ENCODE results near the gene CSF1. TPM values are rescaled to one million over a fixed set of nuclear protein-coding genes. Genes with fewer than 3 reads are reported as not detected.
"Not testable (repeated sequence)": the region's sequence is repeated elsewhere in the genome, so short reads cannot be mapped to it uniquely, and the experiment has no call there.

Gene CSF1
- polyA plus RNA-seq (2013, experiment 1 of 2; ENCODE audit: insufficient read length), result 46.4 TPM
- polyA plus RNA-seq (2013, experiment 2 of 2; ENCODE audit: insufficient read length), result 44.4 TPM

- peak; percentile 90 for DNase-seq
These were observed at the start of gene CSF1 for GRCh38 chr1:109910123-109910962. Gene CSF1, plus strand, starts transcription at chr1:109910849. Its CDS starts 175 bp downstream, at chr1:109911024.

GRCh38 chr1:109861616-109862015 is 49.0 kb upstream of the CSF1 start:
- DNase-seq, result not testable (repeated sequence)

- DNase-seq, result peak; percentile 73
These were observed 47.0 kb upstream of the CSF1 start for GRCh38 chr1:109863667-109864046.

GRCh38 chr1:109864047-109864822 is 46.4 kb upstream of the CSF1 start:
- peak; percentile 72 for DNase-seq

- DNase-seq, result peak; percentile 82
These were observed 45.6 kb upstream of the CSF1 start for GRCh38 chr1:109864930-109865612.

GRCh38 chr1:109866071-109866470 is 44.6 kb upstream of the CSF1 start:
- DNase-seq, result no peak

- DNase-seq, result no peak
These were observed 37.1 kb upstream of the CSF1 start for GRCh38 chr1:109873278-109874175.

GRCh38 chr1:109874445-109874844 is 36.2 kb upstream of the CSF1 start:
- no peak for DNase-seq

- no peak for DNase-seq
These were observed 34.8 kb upstream of the CSF1 start for GRCh38 chr1:109875874-109876273.

GRCh38 chr1:109876617-109877316 is 33.9 kb upstream of the CSF1 start:
- DNase-seq, result peak; percentile 98

GRCh38 chr1:109877317-109877771 is 33.3 kb upstream of the CSF1 start:
- DNase-seq, result peak; percentile 99

- no peak for DNase-seq
These were observed 32.9 kb upstream of the CSF1 start for GRCh38 chr1:109877776-109878175.

- DNase-seq, result no peak
These were observed 32.0 kb upstream of the CSF1 start for GRCh38 chr1:109878531-109879104.

- not testable (repeated sequence) for DNase-seq
These were observed 31.3 kb upstream of the CSF1 start for GRCh38 chr1:109879371-109879770.

GRCh38 chr1:109879881-109880525 is 30.6 kb upstream of the CSF1 start:
- DNase-seq, result no peak

GRCh38 chr1:109880971-109881894 is 29.4 kb upstream of the CSF1 start:
- DNase-seq, result no peak

GRCh38 chr1:109881906-109882287 is 28.8 kb upstream of the CSF1 start:
- DNase-seq, result no peak

GRCh38 chr1:109882288-109883245 is 28.1 kb upstream of the CSF1 start:
- DNase-seq, result no peak

Data from fibroblast of skin of scalp (primary cell).